ENCODE measurements around the gene ATE1.

GRCh38 chr10:121715076-121715475 lies 212.8 kb downstream of the ATE1 start:
- TF ChIP-seq, protein P1, sequence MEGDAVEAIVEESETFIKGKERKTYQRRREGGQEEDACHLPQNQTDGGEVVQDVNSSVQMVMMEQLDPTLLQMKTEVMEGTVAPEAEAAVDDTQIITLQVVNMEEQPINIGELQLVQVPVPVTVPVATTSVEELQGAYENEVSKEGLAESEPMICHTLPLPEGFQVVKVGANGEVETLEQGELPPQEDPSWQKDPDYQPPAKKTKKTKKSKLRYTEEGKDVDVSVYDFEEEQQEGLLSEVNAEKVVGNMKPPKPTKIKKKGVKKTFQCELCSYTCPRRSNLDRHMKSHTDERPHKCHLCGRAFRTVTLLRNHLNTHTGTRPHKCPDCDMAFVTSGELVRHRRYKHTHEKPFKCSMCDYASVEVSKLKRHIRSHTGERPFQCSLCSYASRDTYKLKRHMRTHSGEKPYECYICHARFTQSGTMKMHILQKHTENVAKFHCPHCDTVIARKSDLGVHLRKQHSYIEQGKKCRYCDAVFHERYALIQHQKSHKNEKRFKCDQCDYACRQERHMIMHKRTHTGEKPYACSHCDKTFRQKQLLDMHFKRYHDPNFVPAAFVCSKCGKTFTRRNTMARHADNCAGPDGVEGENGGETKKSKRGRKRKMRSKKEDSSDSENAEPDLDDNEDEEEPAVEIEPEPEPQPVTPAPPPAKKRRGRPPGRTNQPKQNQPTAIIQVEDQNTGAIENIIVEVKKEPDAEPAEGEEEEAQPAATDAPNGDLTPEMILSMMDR (IDR thresholded peaks at IDR 0.05; ENCODE audit: poor library complexity) = no peak
- no peak for TF ChIP-seq EZH2 (IDR thresholded peaks at IDR 0.05; ENCODE audit: borderline replicate concordance)
- TF ChIP-seq EZH2phosphoT487 (IDR thresholded peaks at IDR 0.05; ENCODE audit: low read depth, severe bottlenecking, unreplicated experiment) = no peak

Measured in hepatocyte (in vitro differentiated cells).